GM21786 (cell line): ENCODE data around the gene PRKCE.

ENCODE experiments used
- ATAC-seq: cut with Tn5 transposase; IDR thresholded peaks from one replicate; pipeline ENCODE4 v1.9.1; 2021; ENCODE audit not compliant: unreplicated experiment

Gene PRKCE

GRCh38 chr2:46062637-46063412, 411.4 kb downstream of the PRKCE start:
- no peak for ATAC-seq

- no peak for ATAC-seq
These were observed 412.9 kb downstream of the PRKCE start for GRCh38 chr2:46064396-46064795.

- ATAC-seq, result no peak
These were observed 413.7 kb downstream of the PRKCE start for GRCh38 chr2:46065152-46065551.

GRCh38 chr2:46066116-46066515, 414.6 kb downstream of the PRKCE start:
- no peak for ATAC-seq

- ATAC-seq, result no peak
These were observed 415.1 kb downstream of the PRKCE start for GRCh38 chr2:46066601-46067000.

GRCh38 chr2:46067062-46067461, 415.6 kb downstream of the PRKCE start:
- no peak for ATAC-seq

- ATAC-seq, result no peak
These were observed 416.2 kb downstream of the PRKCE start for GRCh38 chr2:46067501-46068305.

- no peak for ATAC-seq
These were observed 417.2 kb downstream of the PRKCE start for GRCh38 chr2:46068636-46069035.

GRCh38 chr2:46071074-46071473, 419.6 kb downstream of the PRKCE start:
- no peak for ATAC-seq

- ATAC-seq, result no peak
These were observed 420.8 kb downstream of the PRKCE start for GRCh38 chr2:46072101-46072820.

- no peak for ATAC-seq
These were observed 422.1 kb downstream of the PRKCE start for GRCh38 chr2:46073540-46074046.

- no peak for ATAC-seq
These were observed 423.0 kb downstream of the PRKCE start for GRCh38 chr2:46074501-46074900.

GRCh38 chr2:46075848-46076247, 424.4 kb downstream of the PRKCE start:
- no peak for ATAC-seq

- ATAC-seq, result no peak
These were observed 424.8 kb downstream of the PRKCE start for GRCh38 chr2:46076251-46076650.

- ATAC-seq, result no peak
These were observed 425.4 kb downstream of the PRKCE start for GRCh38 chr2:46076875-46077274.

GRCh38 chr2:46077522-46078107, 426.1 kb downstream of the PRKCE start:
- ATAC-seq, result no peak

GRCh38 chr2:46079985-46080560, 428.6 kb downstream of the PRKCE start:
- ATAC-seq, result peak; percentile 66

GRCh38 chr2:46082531-46083485, 431.3 kb downstream of the PRKCE start:
- ATAC-seq, result no peak

- no peak for ATAC-seq
These were observed 435.1 kb downstream of the PRKCE start for GRCh38 chr2:46086578-46087070.
